Erythroblast (primary cell): ENCODE measurements around the gene SLC7A5.
A peak's percentile ranks its signal among the peaks of the same experiment; 100 is the strongest.

Source experiments
- GATA1 ChIP-seq: IDR thresholded peaks from 2 replicates; pipeline ENCODE4 v1.6.1; 2011; ENCODE audit warnings: low read depth, mild to moderate bottlenecking, control low read depth, low read length, moderate library complexity
- POLR2A ChIP-seq: IDR thresholded peaks from 2 replicates; pipeline ENCODE4 v1.6.1; 2011; ENCODE audit warnings: mild to moderate bottlenecking, low read length

- TF ChIP-seq POLR2A (peak; percentile 17), GATA1 (no peak)
Measured at GRCh38 chr16:87806641-87807546, 62.4 kb downstream of the SLC7A5 start.
